Raji (cell line): ENCODE measurements around the gene ZNF407.

Experiments used
- POLR2A ChIP-seq: IDR thresholded peaks from 2 replicates; pipeline ENCODE4 v1.6.1; 2011; ENCODE audit warnings: low read depth, low read length, control low read depth; ENCODE audit not compliant: insufficient read depth

Gene ZNF407, protein sequence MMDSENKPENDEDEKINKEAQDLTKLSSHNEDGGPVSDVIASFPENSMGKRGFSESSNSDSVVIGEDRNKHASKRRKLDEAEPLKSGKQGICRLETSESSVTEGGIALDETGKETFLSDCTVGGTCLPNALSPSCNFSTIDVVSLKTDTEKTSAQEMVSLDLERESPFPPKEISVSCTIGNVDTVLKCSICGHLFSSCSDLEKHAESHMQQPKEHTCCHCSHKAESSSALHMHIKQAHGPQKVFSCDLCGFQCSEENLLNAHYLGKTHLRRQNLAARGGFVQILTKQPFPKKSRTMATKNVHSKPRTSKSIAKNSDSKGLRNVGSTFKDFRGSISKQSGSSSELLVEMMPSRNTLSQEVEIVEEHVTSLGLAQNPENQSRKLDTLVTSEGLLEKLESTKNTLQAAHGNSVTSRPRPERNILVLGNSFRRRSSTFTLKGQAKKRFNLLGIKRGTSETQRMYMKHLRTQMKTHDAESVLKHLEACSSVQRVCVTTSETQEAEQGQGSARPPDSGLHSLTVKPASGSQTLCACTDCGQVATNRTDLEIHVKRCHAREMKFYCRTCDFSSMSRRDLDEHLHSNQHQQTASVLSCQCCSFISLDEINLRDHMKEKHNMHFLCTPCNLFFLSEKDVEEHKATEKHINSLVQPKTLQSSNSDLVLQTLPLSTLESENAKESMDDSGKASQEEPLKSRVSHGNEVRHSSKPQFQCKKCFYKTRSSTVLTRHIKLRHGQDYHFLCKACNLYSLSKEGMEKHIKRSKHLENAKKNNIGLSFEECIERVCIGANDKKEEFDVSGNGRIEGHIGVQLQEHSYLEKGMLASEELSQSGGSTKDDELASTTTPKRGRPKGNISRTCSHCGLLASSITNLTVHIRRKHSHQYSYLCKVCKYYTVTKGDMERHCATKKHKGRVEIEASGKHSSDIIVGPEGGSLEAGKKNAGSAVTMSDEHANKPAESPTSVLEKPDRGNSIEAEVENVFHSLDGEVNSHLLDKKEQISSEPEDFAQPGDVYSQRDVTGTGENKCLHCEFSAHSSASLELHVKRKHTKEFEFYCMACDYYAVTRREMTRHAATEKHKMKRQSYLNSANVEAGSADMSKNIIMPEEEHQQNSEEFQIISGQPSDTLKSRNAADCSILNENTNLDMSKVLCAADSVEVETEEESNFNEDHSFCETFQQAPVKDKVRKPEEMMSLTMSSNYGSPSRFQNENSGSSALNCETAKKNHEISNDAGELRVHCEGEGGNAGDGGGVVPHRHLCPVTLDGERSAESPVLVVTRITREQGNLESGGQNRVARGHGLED (N-terminal part only)

GRCh38 chr18:74597662-74598349 lies at the start of gene ZNF407:
Gene ZNF407, plus strand, starts transcription at chr18:74597870. Its CDS starts 33,150 bp downstream, at chr18:74631020.
- peak; percentile 56 for TF ChIP-seq POLR2A

GRCh38 chr18:74549591-74550104 lies 48.0 kb upstream of the ZNF407 start:
- TF ChIP-seq POLR2A: no peak

DNA sequence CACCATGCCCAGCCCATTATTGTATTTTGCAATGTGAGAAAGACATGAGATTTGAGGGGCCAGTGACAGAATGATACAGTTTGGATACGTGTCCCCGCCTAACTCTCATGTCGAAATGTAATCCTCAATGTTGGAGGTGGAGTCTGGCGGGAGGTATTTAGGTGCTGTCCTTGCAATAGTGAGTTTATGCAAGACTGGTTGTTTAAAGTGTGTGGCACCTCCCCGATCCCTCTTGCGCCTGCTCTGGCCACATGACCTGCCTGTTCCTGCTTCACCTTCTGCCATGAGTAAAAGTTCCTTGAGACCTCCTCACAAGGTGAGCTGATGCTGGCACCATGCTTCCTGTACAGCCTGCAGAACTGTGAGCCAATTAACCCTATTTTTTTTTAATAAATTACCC lies 46.8 kb upstream of the ZNF407 start:
- TF ChIP-seq POLR2A: no peak

- no peak for TF ChIP-seq POLR2A
These were observed 46.2 kb upstream of the ZNF407 start for GRCh38 chr18:74551452-74551851.

GRCh38 chr18:74551936-74552555 lies 45.6 kb upstream of the ZNF407 start:
- TF ChIP-seq POLR2A: no peak

- TF ChIP-seq POLR2A: no peak
These were observed 41.5 kb upstream of the ZNF407 start for GRCh38 chr18:74556126-74556525.

DNA sequence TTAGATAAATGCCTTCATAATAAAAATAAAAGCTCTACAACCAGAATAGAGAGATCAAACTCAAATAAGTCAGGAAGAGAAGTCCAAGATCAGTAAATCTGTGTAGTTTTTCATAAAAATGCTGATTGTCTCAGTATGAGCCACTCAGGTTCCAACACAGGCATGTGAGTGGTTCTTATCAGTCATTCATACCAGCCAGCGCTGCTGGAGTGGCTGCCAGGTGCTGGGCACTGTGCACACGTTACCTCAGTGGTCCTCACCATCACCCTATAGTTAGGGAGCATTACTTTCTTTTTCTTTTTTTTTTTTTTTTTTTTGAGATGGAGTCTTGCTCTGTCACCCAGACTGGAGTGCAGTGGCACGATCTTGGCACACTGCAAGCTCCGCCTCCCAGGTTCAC lies 39.6 kb upstream of the ZNF407 start:
- no peak for TF ChIP-seq POLR2A

GRCh38 chr18:74562131-74562730 lies 35.4 kb upstream of the ZNF407 start:
- no peak for TF ChIP-seq POLR2A

GRCh38 chr18:74562775-74563174 lies 34.9 kb upstream of the ZNF407 start:
- TF ChIP-seq POLR2A: no peak

DNA sequence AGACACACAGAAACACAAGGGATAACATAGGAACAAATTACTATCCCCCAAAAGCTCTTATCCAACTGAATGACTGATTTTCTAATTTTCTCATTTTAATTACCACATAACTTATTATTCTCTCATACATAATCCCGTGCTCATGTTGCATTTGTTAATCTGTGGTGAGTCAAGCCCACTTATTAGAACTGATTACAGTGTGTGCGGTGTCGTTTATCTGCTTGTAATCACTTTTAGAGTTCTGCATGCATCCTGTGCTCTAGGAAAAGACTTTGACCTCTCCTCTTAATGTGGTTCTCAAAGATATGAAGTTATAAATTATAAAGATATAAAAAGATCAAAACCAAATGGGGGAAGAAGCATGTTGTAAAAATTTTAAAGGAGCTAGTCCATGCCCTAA lies 33.7 kb upstream of the ZNF407 start:
- TF ChIP-seq POLR2A: no peak

GRCh38 chr18:74567822-74568221 lies 29.8 kb upstream of the ZNF407 start:
- no peak for TF ChIP-seq POLR2A

- no peak for TF ChIP-seq POLR2A
These were observed 28.3 kb upstream of the ZNF407 start for GRCh38 chr18:74569401-74569800.

- TF ChIP-seq POLR2A: no peak
These were observed 27.4 kb upstream of the ZNF407 start for GRCh38 chr18:74570266-74570665.
